ENCODE measurements around the gene WFDC2.

DNA sequence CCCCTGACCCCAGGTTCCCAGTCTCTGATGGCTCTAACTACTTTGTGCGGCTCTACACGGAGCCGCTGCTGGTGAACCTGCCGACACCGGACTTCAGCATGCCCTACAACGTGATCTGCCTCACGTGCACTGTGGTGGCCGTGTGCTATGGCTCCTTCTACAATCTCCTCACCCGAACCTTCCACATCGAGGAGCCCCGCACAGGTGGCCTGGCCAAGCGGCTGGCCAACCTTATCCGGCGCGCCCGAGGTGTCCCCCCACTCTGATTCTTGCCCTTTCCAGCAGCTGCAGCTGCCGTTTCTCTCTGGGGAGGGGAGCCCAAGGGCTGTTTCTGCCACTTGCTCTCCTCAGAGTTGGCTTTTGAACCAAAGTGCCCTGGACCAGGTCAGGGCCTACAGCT, 44.0 kb upstream of the WFDC2 start:
- TF ChIP-seq POLR2AphosphoS5 (IDR thresholded peaks at IDR 0.05), result no peak
- TF ChIP-seq, protein P1, sequence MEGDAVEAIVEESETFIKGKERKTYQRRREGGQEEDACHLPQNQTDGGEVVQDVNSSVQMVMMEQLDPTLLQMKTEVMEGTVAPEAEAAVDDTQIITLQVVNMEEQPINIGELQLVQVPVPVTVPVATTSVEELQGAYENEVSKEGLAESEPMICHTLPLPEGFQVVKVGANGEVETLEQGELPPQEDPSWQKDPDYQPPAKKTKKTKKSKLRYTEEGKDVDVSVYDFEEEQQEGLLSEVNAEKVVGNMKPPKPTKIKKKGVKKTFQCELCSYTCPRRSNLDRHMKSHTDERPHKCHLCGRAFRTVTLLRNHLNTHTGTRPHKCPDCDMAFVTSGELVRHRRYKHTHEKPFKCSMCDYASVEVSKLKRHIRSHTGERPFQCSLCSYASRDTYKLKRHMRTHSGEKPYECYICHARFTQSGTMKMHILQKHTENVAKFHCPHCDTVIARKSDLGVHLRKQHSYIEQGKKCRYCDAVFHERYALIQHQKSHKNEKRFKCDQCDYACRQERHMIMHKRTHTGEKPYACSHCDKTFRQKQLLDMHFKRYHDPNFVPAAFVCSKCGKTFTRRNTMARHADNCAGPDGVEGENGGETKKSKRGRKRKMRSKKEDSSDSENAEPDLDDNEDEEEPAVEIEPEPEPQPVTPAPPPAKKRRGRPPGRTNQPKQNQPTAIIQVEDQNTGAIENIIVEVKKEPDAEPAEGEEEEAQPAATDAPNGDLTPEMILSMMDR (IDR thresholded peaks at IDR 0.05), result no peak
- no peak for TF ChIP-seq POLR2A (IDR thresholded peaks at IDR 0.05)
- no peak for TF ChIP-seq EP300 (IDR thresholded peaks at IDR 0.05; ENCODE audit: low read depth)

All from transverse colon (tissue), 4 donors.